ENCODE results near the gene PGC. TPM values are rescaled to one million over a fixed set of nuclear protein-coding genes. Genes with fewer than 3 reads are reported as not detected.
A peak's percentile ranks its signal among the peaks of the same experiment; 100 is the strongest.

Gene PGC
- total and polyA plus RNA-seq, 9 of the 15 experiments (the other 6 are each of a cell fraction or from before 2014, with no cell fraction given): 0.17 to 0.40 TPM; not detected in 7

GRCh38 chr6:41779788-41780550 is 32.8 kb upstream of the PGC start, which contains the start of gene FRS3 (continued):
- TF ChIP-seq ZBTB40 (IDR thresholded peaks at IDR 0.05): peak; percentile 45; the same call in 1 of the 2 replicates
- TF ChIP-seq ZBTB40 (CRISPR knock-in tag; IDR thresholded peaks at IDR 0.05): no peak
- TF ChIP-seq RNF2 (IDR thresholded peaks at IDR 0.05): 0 out of 2 replicates have a peak, but pooled peaks have one; percentile 69
- no peak for TF ChIP-seq FOXA1 (IDR thresholded peaks at IDR 0.05; ENCODE audit: borderline replicate concordance)
- TF ChIP-seq CTBP1 (IDR thresholded peaks at IDR 0.05; ENCODE audit: borderline replicate concordance): peak; percentile 88
- TF ChIP-seq OTX1 (CRISPR knock-in tag; IDR thresholded peaks at IDR 0.05): peak; percentile 82; the same call in 1 of the 2 replicates
- TF ChIP-seq GABPB1 (CRISPR knock-in tag; IDR thresholded peaks at IDR 0.05): peak; percentile 86
- TF ChIP-seq, protein P1, sequence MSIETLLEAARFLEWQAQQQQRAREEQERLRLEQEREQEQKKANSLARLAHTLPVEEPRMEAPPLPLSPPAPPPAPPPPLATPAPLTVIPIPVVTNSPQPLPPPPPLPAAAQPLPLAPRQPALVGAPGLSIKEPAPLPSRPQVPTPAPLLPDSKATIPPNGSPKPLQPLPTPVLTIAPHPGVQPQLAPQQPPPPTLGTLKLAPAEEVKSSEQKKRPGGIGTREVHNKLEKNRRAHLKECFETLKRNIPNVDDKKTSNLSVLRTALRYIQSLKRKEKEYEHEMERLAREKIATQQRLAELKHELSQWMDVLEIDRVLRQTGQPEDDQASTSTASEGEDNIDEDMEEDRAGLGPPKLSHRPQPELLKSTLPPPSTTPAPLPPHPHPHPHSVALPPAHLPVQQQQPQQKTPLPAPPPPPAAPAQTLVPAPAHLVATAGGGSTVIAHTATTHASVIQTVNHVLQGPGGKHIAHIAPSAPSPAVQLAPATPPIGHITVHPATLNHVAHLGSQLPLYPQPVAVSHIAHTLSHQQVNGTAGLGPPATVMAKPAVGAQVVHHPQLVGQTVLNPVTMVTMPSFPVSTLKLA (conservative IDR thresholded peaks at IDR 0.05): peak; percentile 51 to 79; a peak in 3 of 4 replicates
- TF ChIP-seq, protein P2, sequence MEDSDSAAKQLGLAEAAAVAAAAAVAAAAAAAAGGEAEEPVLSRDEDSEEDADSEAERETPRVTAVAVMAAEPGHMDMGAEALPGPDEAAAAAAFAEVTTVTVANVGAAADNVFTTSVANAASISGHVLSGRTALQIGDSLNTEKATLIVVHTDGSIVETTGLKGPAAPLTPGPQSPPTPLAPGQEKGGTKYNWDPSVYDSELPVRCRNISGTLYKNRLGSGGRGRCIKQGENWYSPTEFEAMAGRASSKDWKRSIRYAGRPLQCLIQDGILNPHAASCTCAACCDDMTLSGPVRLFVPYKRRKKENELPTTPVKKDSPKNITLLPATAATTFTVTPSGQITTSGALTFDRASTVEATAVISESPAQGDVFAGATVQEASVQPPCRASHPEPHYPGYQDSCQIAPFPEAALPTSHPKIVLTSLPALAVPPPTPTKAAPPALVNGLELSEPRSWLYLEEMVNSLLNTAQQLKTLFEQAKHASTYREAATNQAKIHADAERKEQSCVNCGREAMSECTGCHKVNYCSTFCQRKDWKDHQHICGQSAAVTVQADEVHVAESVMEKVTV (CRISPR knock-in tag; IDR thresholded peaks at IDR 0.05): peak; percentile 99
- TF ChIP-seq MEF2A (IDR thresholded peaks at IDR 0.05; ENCODE audit: control insufficient read depth, low read depth, low read length): peak; percentile 29; the same call in 1 of the 2 replicates
